ENCODE data around the gene KLHDC7A. TPM values are rescaled to one million over a fixed set of nuclear protein-coding genes. Genes with fewer than 3 reads are reported as not detected.

The KLHDC7A gene
- total RNA-seq, 4 donors from 2014 or later = 0.08 to 0.31 (median 0.23) TPM; not detected in 1

GRCh38 chr1:18516473-18516872 lies 35.7 kb downstream of the KLHDC7A start:
- Histone ChIP-seq H3K9me3 (peaks cover 24% of the 10 kb centered on the region), H3K36me3 (no peaks in the 10 kb centered on the region), H3K4me3 (no peak overlapping the region), H3K27me3 (peaks cover 11% of the 10 kb centered on the region), H3K4me1 (no peaks in the 10 kb centered on the region), H3K27ac (no peak overlapping the region)
- TF ChIP-seq POLR2AphosphoS5 (IDR thresholded peaks at IDR 0.05) = no peak
- TF ChIP-seq POLR2A (IDR thresholded peaks at IDR 0.05) = no peak
- TF ChIP-seq EP300 (IDR thresholded peaks at IDR 0.05) = no peak
- no peak for TF ChIP-seq CTCF (IDR thresholded peaks at IDR 0.05)
- whole genome bisulfite sequencing = 78% methylated on average over 1 of the region's 1 CpG
- DNase-seq (ENCODE audit: low spot score in 2 of 2) = no peak

- DNase-seq (ENCODE audit: low spot score in 2 of 2) = peak in 1 of 2 donors; percentile 10
- Histone ChIP-seq H3K27me3 (peaks cover 13% of the 10 kb centered on the region), H3K4me1 (no peaks in the 10 kb centered on the region), H3K4me3 (no peak overlapping the region), H3K27ac (no peak overlapping the region), H3K36me3 (no peaks in the 10 kb centered on the region), H3K9me3 (no peaks in the 10 kb centered on the region)
- WGBS = 85% methylated on average over 6 of the region's 6 CpGs
- TF ChIP-seq EP300 (IDR thresholded peaks at IDR 0.05) (no peak), CTCF (IDR thresholded peaks at IDR 0.05) (no peak), POLR2AphosphoS5 (IDR thresholded peaks at IDR 0.05) (no peak), POLR2A (IDR thresholded peaks at IDR 0.05) (no peak)
Observed at GRCh38 chr1:18526436-18527275, 45.9 kb downstream of the KLHDC7A start.

GRCh38 chr1:18527514-18527913 lies 46.8 kb downstream of the KLHDC7A start:
- Histone ChIP-seq H3K36me3 (no peaks in the 10 kb centered on the region), H3K27ac (no peak overlapping the region), H3K4me3 (no peak overlapping the region), H3K9me3 (no peaks in the 10 kb centered on the region), H3K4me1 (no peaks in the 10 kb centered on the region), H3K27me3 (peaks cover 15% of the 10 kb centered on the region)
- TF ChIP-seq EP300 (IDR thresholded peaks at IDR 0.05) (no peak), POLR2A (IDR thresholded peaks at IDR 0.05) (no peak), CTCF (IDR thresholded peaks at IDR 0.05) (no peak), POLR2AphosphoS5 (IDR thresholded peaks at IDR 0.05) (no peak)
- no peak for DNase-seq (ENCODE audit: low spot score in 2 of 2)
- 83% methylated on average over 4 of the region's 4 CpGs for WGBS

- Histone ChIP-seq H3K4me3 (no peak overlapping the region), H3K36me3 (no peaks in the 10 kb centered on the region), H3K4me1 (no peaks in the 10 kb centered on the region), H3K27me3 (peaks cover 17% of the 10 kb centered on the region), H3K9me3 (no peaks in the 10 kb centered on the region), H3K27ac (no peak overlapping the region)
- WGBS = 82% methylated on average over 5 of the region's 5 CpGs
- TF ChIP-seq POLR2AphosphoS5 (IDR thresholded peaks at IDR 0.05) (no peak), EP300 (IDR thresholded peaks at IDR 0.05) (no peak), CTCF (IDR thresholded peaks at IDR 0.05) (no peak), POLR2A (IDR thresholded peaks at IDR 0.05) (no peak)
- no peak for DNase-seq (ENCODE audit: low spot score in 2 of 2)
Observed at GRCh38 chr1:18527921-18528320, 47.2 kb downstream of the KLHDC7A start.

GRCh38 chr1:18528616-18529015 lies 47.9 kb downstream of the KLHDC7A start:
- Histone ChIP-seq H3K27ac (no peak overlapping the region), H3K9me3 (no peaks in the 10 kb centered on the region), H3K4me1 (peaks cover 2% of the 10 kb centered on the region), H3K4me3 (no peak overlapping the region), H3K27me3 (peaks cover 17% of the 10 kb centered on the region), H3K36me3 (no peaks in the 10 kb centered on the region)
- peak in 1 of 2 donors; percentile 9 for DNase-seq (ENCODE audit: low spot score in 2 of 2)
- TF ChIP-seq POLR2AphosphoS5 (IDR thresholded peaks at IDR 0.05) = no peak
- TF ChIP-seq POLR2A (IDR thresholded peaks at IDR 0.05) = no peak
- no peak for TF ChIP-seq CTCF (IDR thresholded peaks at IDR 0.05)
- no peak for TF ChIP-seq EP300 (IDR thresholded peaks at IDR 0.05)
- WGBS = 96% methylated on average over 2 of the region's 2 CpGs

All from suprapubic skin (tissue), 4 donors.